Vagina (tissue), 2 donors: Measurements from ENCODE around the gene TAS2R4.

Experiments
- POLR2A ChIP-seq, 2 donors: fragments of 450-650 bp; IDR thresholded peaks; one replicate each; pipeline ENCODE4 v1.6.1; 2017; ENCODE audit warnings: antibody characterized with exemption in 2 of 2, mild to moderate bottlenecking in 2 of 2, moderate library complexity in 2 of 2
- TF ChIP-seq, protein P1 (sequence below), 3 experiments: fragments of 450-650 bp in 2 of 3; fragments of 200-600 bp in 1 of 3; sonication (generic) in 1 of 3; IDR thresholded peaks; one replicate each; pipeline ENCODE4 v1.5.1; 2017 to 2019; ENCODE audit warnings: antibody characterized with exemption in 3 of 3, mild to moderate bottlenecking in 2 of 3, moderate library complexity in 2 of 3

- TF ChIP-seq POLR2A (IDR thresholded peaks at IDR 0.05), result no peak
- TF ChIP-seq, protein P1, sequence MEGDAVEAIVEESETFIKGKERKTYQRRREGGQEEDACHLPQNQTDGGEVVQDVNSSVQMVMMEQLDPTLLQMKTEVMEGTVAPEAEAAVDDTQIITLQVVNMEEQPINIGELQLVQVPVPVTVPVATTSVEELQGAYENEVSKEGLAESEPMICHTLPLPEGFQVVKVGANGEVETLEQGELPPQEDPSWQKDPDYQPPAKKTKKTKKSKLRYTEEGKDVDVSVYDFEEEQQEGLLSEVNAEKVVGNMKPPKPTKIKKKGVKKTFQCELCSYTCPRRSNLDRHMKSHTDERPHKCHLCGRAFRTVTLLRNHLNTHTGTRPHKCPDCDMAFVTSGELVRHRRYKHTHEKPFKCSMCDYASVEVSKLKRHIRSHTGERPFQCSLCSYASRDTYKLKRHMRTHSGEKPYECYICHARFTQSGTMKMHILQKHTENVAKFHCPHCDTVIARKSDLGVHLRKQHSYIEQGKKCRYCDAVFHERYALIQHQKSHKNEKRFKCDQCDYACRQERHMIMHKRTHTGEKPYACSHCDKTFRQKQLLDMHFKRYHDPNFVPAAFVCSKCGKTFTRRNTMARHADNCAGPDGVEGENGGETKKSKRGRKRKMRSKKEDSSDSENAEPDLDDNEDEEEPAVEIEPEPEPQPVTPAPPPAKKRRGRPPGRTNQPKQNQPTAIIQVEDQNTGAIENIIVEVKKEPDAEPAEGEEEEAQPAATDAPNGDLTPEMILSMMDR (IDR thresholded peaks at IDR 0.05), result no peak
Observed at GRCh38 chr7:141739250-141739649, 37.2 kb upstream of the TAS2R4 start.
